Fibroblast of villous mesenchyme (primary cell): ENCODE results near the gene COL15A1. TPM values are rescaled to one million over a fixed set of nuclear protein-coding genes. Genes with fewer than 3 reads are reported as not detected.

ENCODE experiments used
- DNase-seq: peaks from one replicate; pipeline ENCODE4 v3.0.0-alpha.2; 2010; ENCODE audit warnings: low read depth
- H3K4me3 ChIP-seq: 2 replicates; pipeline ENCODE4 v1.5.1; 2011; ENCODE audit warnings: low read depth, mild to moderate bottlenecking, low read length
- total RNA-seq: library from RNA; depleted of rRNA; stranded (reverse); fragments of >200 nt; gene quantifications from 2 replicates; pipeline ENCODE4 v1.2.3, GENCODE V29; 2012
- TF ChIP-seq, protein P1 (sequence below): IDR thresholded peaks from 2 replicates; pipeline ENCODE4 v1.5.1; 2012; ENCODE audit warnings: low read depth, mild to moderate bottlenecking, low read length; ENCODE audit not compliant: insufficient read depth

Gene COL15A1
- total RNA-seq, 1 donor = 1.7 TPM

GRCh38 chr9:98967257-98967656 lies 23.6 kb downstream of the COL15A1 start:
- TF ChIP-seq, protein P1, sequence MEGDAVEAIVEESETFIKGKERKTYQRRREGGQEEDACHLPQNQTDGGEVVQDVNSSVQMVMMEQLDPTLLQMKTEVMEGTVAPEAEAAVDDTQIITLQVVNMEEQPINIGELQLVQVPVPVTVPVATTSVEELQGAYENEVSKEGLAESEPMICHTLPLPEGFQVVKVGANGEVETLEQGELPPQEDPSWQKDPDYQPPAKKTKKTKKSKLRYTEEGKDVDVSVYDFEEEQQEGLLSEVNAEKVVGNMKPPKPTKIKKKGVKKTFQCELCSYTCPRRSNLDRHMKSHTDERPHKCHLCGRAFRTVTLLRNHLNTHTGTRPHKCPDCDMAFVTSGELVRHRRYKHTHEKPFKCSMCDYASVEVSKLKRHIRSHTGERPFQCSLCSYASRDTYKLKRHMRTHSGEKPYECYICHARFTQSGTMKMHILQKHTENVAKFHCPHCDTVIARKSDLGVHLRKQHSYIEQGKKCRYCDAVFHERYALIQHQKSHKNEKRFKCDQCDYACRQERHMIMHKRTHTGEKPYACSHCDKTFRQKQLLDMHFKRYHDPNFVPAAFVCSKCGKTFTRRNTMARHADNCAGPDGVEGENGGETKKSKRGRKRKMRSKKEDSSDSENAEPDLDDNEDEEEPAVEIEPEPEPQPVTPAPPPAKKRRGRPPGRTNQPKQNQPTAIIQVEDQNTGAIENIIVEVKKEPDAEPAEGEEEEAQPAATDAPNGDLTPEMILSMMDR = no peak
- DNase-seq = no peak
- H3K4me3 ChIP-seq = no peak overlapping the region

GRCh38 chr9:98967680-98968079 lies 24.0 kb downstream of the COL15A1 start:
- no peak for DNase-seq
- no peak overlapping the region for H3K4me3 ChIP-seq
- TF ChIP-seq, protein P1 = no peak

DNA sequence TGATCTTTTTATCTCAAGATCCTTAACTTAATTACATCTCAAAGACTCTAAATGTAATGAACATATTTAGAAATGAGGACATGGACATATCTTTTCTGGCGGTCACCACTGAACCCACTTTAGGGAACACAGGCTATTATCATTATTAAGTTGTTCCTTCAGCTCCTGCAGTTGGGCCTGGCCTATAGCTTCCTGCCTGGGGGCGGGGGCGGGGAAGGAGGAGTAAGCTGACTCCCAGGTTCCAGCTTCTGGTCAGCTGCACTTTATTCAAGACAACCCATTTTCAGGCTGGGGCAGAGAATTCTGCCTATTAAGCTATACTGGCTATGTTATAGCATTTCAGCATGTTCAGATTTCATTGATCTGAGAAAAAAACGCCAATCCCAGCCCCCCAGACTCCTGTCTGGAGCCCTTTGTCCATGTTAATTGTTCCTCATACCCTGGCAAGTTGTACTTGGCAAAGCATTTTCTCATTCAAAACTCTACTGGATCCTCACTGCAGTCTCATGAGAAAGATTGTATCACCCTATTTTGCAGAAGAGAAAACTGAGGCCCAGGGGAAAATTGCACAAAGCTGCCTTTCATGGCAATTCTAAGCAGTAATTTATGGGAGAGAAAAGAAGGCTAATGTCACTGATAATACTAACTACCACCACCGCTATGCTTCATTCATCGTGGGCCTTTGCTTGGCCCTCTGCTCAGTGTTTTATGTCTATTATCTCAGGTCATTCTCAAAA lies 25.1 kb downstream of the COL15A1 start:
- no peak for DNase-seq
- H3K4me3 ChIP-seq = no peak overlapping the region
- TF ChIP-seq, protein P1 = no peak

DNA sequence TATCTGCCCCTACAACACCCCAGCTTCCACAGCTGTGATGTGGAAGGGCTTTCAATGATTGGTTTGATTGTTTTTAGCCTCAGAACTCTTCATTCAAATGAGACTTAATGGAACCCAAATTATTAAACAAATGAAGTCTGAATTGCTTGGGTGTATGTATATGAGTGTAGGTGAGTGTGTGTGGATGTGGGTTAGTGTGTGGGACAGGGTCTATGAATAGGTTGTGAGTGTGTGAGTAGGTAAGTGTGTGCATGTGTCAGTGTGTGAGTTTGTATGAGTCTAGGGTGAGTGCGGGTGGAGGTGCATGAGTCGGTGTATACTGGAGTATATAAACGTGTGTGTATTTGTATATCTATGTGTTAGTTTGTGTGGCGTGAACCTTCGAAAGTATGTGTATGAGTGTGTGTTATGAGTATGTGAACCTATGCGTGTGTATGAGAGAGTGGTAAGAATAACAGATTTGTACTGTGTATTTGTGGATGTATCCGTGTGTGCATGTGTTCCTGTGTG lies 26.9 kb downstream of the COL15A1 start:
- DNase-seq = no peak
- TF ChIP-seq, protein P1 = no peak

GRCh38 chr9:98971168-98971914 lies 27.6 kb downstream of the COL15A1 start:
- DNase-seq = peak; percentile 78
- no peak overlapping the region for H3K4me3 ChIP-seq
- TF ChIP-seq, protein P1 = no peak

More for the DNA sequence above, 26.9 kb downstream of the COL15A1 start:
- H3K4me3 ChIP-seq = no peak overlapping the region

GRCh38 chr9:98971915-98972223 lies 28.2 kb downstream of the COL15A1 start:
- DNase-seq = no peak
- TF ChIP-seq, protein P1 = no peak
- no peak overlapping the region for H3K4me3 ChIP-seq
